Heart right ventricle (tissue), 16 donors: Measurements from ENCODE around the gene RASD1. TPM values are rescaled to one million over a fixed set of nuclear protein-coding genes. Genes with fewer than 3 reads are reported as not detected.

Experiments
- ATAC-seq, 8 donors: fragments of 200-7000 bp; cut with Tn5 transposase; one replicate each; pipeline ENCODE4 v1.9.1; 2020; ENCODE audit warnings: mild to moderate bottlenecking in 8 of 8, moderate library complexity in 8 of 8, moderate number of reproducible peaks in 1 of 8
- DNase-seq, 2 donors: peaks; one replicate each; pipeline ENCODE4 v3.0.0-alpha.2; 2020
- H3K27ac ChIP-seq, 10 donors: fragments of 200-600 bp; sonication (generic) in 2 of 10; one replicate each; pipeline versions ENCODE4 v1.5.0 to v1.8.0; 2020 to 2022; ENCODE audit warnings: mild to moderate bottlenecking in 3 of 10
- H3K27me3 ChIP-seq, 7 donors: fragments of 200-600 bp; one replicate each; pipeline ENCODE4 v1.8.0; 2021 to 2022; ENCODE audit warnings: mild to moderate bottlenecking in 2 of 7
- H3K36me3 ChIP-seq, 9 donors: fragments of 200-600 bp; sonication (generic) in 1 of 9; one replicate each; pipeline versions ENCODE4 v1.5.0 to v1.8.0; 2020 to 2022; ENCODE audit warnings: mild to moderate bottlenecking in 2 of 9
- H3K4me1 ChIP-seq, 9 donors: fragments of 200-600 bp; sonication (generic) in 1 of 9; one replicate each; pipeline versions ENCODE4 v1.5.0 to v1.8.0; 2020 to 2022; ENCODE audit warnings: mild to moderate bottlenecking in 4 of 9
- H3K4me3 ChIP-seq, 10 donors: fragments of 200-600 bp; sonication (generic) in 2 of 10; one replicate each; pipeline versions ENCODE4 v1.5.0 to v1.8.0; 2020 to 2022; ENCODE audit warnings: mild to moderate bottlenecking in 7 of 10, moderate library complexity in 2 of 10
- H3K9me3 ChIP-seq, 11 donors: fragments of 200-600 bp in 10 of 11; sonication (generic) in 2 of 11; one replicate each; pipeline versions ENCODE4 v1.5.0 to v1.8.0; 2013 to 2022; ENCODE audit warnings: mild to moderate bottlenecking in 2 of 11, control low read depth in 1 of 11, moderate library complexity in 1 of 11
- WGBS, 2 donors: extraction: QIAGEN DNeasy Blood & Tissue Kit; methylation state at CpG; one replicate each; pipeline ENCODE4 v1.1.7; 2013; ENCODE audit warnings: inconsistent platforms in 1 of 2; 5-methylcytosine and 5-hydroxymethylcytosine counted together
- intact Hi-C, 10 donors: fragments of 100-400 bp; cut with DNase I; formaldehyde crosslinking; loops; one replicate each; pipeline versions ENCODE4 v1.11.1 to v1.14.2; 2022
- polyA plus RNA-seq, 2 donors: library from polyadenylated mRNA; stranded (reverse); fragments of 200-250 nt; gene quantifications; one replicate each; pipeline ENCODE4 v1.2.3, GENCODE V29; 2013
- total RNA-seq, 10 donors: library from RNA; stranded (reverse); fragmentation: NEBNext Ultra II Directional in 3 of 10; extraction: Animal tissue kit (Norgen Biotek cat#: 25700) in 3 of 10; gene quantifications; one replicate each; pipeline versions ENCODE4 v1.2.1 to v1.2.4, GENCODE V29; 2021 to 2023
- TF ChIP-seq, protein P1 (sequence below), 9 donors: fragments of 200-600 bp; sonication (generic) in 2 of 9; IDR thresholded peaks; one replicate each; pipeline versions ENCODE4 v1.5.0 to v1.8.0; 2021 to 2022; ENCODE audit warnings: antibody characterized with exemption in 9 of 9, mild to moderate bottlenecking in 5 of 9, moderate library complexity in 1 of 9
- donor health status: Arrhythmogenic right ventricular cardiomyopathy.
- donor health status: ischemic (EF 13 %, LVEDD 7.1; RV severe dilation, severe dysfunction).
- donor health status: healthy with polysubstance abuse.
- donor health status: DM: no; HTN: yes; CAD: no.
- donor health status: DM: no; HTN: no; CAD: no.
- donor health status: ischemic (EF 25% LVEDD 6.9; RV normal size, moderate dysfunction).
- donor health status: ischemic (EF 25% LVEDD 5.7; RV mildly dilated, moderate dysfunction).
- donor health status: healthy.
- donor health status: DM: yes; HTN: yes; CAD: no.
- donor health status: Ischemic cardiomyopathy.
- donor health status: ischemic (EF 35%, LVEDD 5.7; RV mildly dilated, moderate dysfunction).
- donor health status: nonischemic (EF 11% LVEDD 7.7; RV severe dilation, severe dysfunction).
- donor health status: DM: yes; HTN: yes; CAD: no.
- donor health status: PGD.
- donor health status: ischemic (EF 29% LVEDD 5.4; RV normal size, mild dysfunction).
- donor health status: nonischemic (EF 23%, LVEDD 6.1; RV moderate dilation, normal function).

Gene RASD1
- total and polyA plus RNA-seq, 12 donors, result 2.2 to 85.8 (median 11.5) TPM

DNA sequence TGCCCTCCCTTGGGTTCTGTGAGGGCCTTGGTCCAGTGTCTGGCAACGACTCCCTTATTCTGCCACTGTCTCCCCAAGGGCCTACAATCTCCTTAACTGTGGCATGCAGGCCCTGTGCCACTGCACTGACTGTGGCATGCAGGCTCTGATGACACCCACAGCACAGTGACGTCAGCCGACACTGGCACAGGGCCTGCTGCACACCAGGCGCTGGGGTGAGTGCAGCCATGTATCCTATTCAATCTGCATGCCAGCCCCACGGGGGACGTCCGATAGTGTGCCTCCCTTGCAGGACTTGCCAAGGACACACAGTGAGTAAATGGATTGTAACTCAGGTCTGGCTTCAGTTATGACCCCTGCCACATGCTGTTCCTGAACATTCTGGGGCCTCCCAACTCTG lies 39.8 kb upstream of the RASD1 start:
- Histone ChIP-seq H3K27ac (peak overlapping the region; percentile 56 to 87 (median 72)), H3K4me3 (no peak overlapping the region), H3K4me1 (peaks cover 4 to 37% (median 18%) of the 10 kb centered on the region in 9 donors), H3K36me3 (no peaks in the 10 kb centered on the region), H3K9me3 (peaks cover 0 to 4% (median 0%) of the 10 kb centered on the region in 11 donors), H3K27me3 (no peaks in the 10 kb centered on the region)
- 47 to 50% methylated on average over 7 of the region's 7 CpGs for WGBS, 2 donors
- peak; percentile 90 to 97 (median 96) for ATAC-seq
- DNase-seq, result peak; percentile 86 to 87
- intact Hi-C loops, result loop anchor here in 1 of 10 donors (1.0 kb wide), 1 partner anchor 31 kb away; no protein-coding TSS in a partner anchor
- TF ChIP-seq, protein P1, sequence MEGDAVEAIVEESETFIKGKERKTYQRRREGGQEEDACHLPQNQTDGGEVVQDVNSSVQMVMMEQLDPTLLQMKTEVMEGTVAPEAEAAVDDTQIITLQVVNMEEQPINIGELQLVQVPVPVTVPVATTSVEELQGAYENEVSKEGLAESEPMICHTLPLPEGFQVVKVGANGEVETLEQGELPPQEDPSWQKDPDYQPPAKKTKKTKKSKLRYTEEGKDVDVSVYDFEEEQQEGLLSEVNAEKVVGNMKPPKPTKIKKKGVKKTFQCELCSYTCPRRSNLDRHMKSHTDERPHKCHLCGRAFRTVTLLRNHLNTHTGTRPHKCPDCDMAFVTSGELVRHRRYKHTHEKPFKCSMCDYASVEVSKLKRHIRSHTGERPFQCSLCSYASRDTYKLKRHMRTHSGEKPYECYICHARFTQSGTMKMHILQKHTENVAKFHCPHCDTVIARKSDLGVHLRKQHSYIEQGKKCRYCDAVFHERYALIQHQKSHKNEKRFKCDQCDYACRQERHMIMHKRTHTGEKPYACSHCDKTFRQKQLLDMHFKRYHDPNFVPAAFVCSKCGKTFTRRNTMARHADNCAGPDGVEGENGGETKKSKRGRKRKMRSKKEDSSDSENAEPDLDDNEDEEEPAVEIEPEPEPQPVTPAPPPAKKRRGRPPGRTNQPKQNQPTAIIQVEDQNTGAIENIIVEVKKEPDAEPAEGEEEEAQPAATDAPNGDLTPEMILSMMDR (IDR thresholded peaks at IDR 0.05), result no peak

DNA sequence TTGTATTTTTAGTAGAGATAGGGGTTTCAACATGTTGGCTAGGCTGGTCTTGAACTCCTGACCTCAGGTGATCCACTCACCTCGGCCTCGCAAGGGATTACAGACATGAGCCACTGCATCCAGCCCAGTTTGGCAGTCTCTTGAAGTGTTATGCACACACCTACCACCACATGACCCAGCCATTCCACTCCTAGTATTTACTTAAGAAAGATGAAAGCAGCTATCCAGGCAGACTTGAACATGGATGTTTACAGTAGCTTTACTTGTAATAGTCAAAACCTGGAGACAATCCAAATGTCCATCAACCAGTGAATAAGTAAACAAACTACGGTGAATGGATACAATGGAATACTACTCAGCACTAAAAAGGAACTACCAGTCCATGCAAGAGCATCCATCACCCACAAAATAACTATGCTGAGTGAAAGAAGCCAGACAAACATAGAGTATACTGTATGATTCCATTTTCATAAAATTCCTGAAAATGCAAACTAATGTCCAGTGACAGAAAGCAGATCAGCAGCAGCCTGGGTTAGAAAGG lies 37.8 kb upstream of the RASD1 start:
- TF ChIP-seq, protein P1 (IDR thresholded peaks at IDR 0.05), result no peak
- intact Hi-C loops, result no loop called here
- 93 to 94% methylated on average over 3 of the region's 3 CpGs for WGBS, 2 donors
- Histone ChIP-seq H3K27ac (no peak overlapping the region), H3K27me3 (no peaks in the 10 kb centered on the region), H3K36me3 (no peaks in the 10 kb centered on the region), H3K9me3 (peaks cover 0 to 4% (median 0%) of the 10 kb centered on the region in 11 donors), H3K4me1 (peaks cover 5 to 33% (median 19%) of the 10 kb centered on the region in 9 donors), H3K4me3 (no peak overlapping the region)
- no peak for DNase-seq
- ATAC-seq, result no peak

DNA sequence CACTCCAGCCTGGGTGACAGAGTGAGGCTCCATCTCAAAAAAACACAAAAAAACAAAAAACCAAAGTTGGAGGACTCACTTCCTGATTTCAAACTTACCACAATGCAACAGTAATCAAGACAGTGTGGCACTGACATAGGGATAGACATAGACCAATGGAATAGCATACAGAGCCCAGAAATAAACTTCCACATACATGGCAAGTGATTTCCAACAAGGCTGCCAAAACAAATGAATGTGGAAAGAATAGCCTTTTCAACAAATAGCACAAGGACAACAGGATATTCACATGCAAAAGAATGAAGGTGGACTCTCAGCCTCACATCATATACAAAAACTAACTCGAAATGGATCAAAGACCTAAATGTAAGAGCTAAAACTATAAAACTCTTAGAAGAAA lies 36.8 kb upstream of the RASD1 start:
- Histone ChIP-seq H3K36me3 (no peaks in the 10 kb centered on the region), H3K27ac (no peak overlapping the region), H3K27me3 (no peaks in the 10 kb centered on the region), H3K4me3 (no peak overlapping the region), H3K4me1 (peaks cover 9 to 37% (median 25%) of the 10 kb centered on the region in 9 donors), H3K9me3 (peaks cover 0 to 4% (median 0%) of the 10 kb centered on the region in 11 donors)
- intact Hi-C loops, result no loop called here
- DNase-seq (no peak), ATAC-seq (no peak)
- WGBS, 2 donors, result 90 to 100% methylated on average over 1 of the region's 1 CpG
- TF ChIP-seq, protein P1 (IDR thresholded peaks at IDR 0.05), result no peak

DNA sequence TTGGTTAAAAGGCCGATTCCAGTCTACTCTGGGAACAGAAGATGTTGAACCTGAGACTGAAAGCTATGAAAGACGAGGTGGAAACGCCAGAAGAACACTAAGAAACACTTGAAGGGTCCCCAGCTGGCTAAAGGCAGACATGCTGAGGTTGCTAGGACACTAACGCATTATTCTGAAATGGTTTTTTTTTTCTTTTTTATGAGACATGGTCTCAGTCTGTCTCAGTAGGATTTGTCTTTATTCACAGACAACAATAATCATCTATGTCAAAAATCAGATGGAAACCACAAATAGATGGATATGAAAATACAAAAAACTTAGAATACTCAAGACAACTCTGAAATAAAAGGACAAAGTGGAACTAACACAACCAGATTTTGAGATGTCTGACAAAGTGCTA lies 35.0 kb upstream of the RASD1 start:
- 92 to 93% methylated on average over 4 of the region's 4 CpGs for WGBS, 2 donors
- ATAC-seq, result no peak
- TF ChIP-seq, protein P1 (IDR thresholded peaks at IDR 0.05), result no peak
- no peaks in the 10 kb centered on the region for H3K36me3 ChIP-seq
- peaks cover under 1 to 40% (median 26%) of the 10 kb centered on the region in 9 donors for H3K4me1 ChIP-seq
- DNase-seq, result no peak
- no peaks in the 10 kb centered on the region for H3K27me3 ChIP-seq
- intact Hi-C loops, result no loop called here
- peaks cover 0 to 4% (median 0%) of the 10 kb centered on the region in 11 donors for H3K9me3 ChIP-seq
- H3K4me3 ChIP-seq, result no peak overlapping the region
- H3K27ac ChIP-seq, result no peak overlapping the region
